Measurements from ENCODE around the gene TANC1.

The TANC1 gene

DNA sequence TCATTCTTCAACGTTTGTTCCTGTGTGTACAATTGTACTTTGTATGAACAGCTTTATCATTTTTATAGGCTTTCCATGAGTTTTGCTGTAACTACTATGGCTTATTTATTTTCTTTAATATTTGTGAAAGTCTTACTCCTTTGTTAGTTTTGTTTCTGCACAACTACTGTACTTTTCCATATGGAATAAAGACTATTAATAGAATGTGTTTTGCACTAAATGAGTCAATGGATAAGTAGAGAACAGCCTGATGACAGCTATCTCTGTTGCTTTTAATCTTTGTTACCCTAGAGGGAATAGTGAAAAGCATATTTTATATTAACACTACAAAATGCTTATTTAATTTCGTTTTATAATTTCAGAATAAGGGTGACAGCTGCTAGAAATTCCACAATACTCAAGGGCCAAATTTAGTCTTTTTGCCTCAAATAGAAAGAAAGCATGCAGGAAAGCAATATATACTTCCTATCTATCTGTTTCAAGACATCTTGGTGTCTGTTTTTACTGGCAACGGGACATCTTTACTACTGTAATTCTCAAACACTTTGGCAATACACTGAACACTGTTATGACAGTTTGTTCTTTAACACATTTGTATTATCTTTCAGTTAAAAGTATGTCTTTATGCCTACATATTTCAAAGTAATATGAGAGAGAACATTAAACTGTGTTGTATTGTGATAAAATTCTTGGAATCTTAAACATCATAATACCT lies 264.2 kb downstream of the TANC1 start:
- Histone ChIP-seq H3K27me3 (ENCODE audit: insufficient read depth, low read length) (no peaks in the 10 kb centered on the region), H3K4me1 (ENCODE audit: insufficient read depth, low read length) (no peaks in the 10 kb centered on the region; the same call in 1 of the 2 replicates), H3K36me3 (ENCODE audit: insufficient read depth, low read length) (peaks cover 23% of the 10 kb centered on the region), H3K9ac (ENCODE audit: low read depth, low read length) (no peak overlapping the region), H3K9me3 (ENCODE audit: insufficient read depth, low read depth, low read length) (no peaks in the 10 kb centered on the region), H3K27ac (ENCODE audit: low read depth, low read length) (no peak overlapping the region), H3K4me3 (ENCODE audit: low read length) (no peak overlapping the region)
- 90% methylated on average over 3 of the region's 3 CpGs for WGBS

GRCh38 chr2:159234868-159235267 lies 266.4 kb downstream of the TANC1 start:
- Histone ChIP-seq H3K9me3 (ENCODE audit: insufficient read depth, low read depth, low read length) (no peaks in the 10 kb centered on the region), H3K27me3 (ENCODE audit: insufficient read depth, low read length) (no peaks in the 10 kb centered on the region), H3K27ac (ENCODE audit: low read depth, low read length) (no peak overlapping the region), H3K36me3 (ENCODE audit: insufficient read depth, low read length) (peaks cover 14% of the 10 kb centered on the region), H3K4me1 (ENCODE audit: insufficient read depth, low read length) (no peaks in the 10 kb centered on the region), H3K4me3 (ENCODE audit: low read length) (no peak overlapping the region), H3K9ac (ENCODE audit: low read depth, low read length) (no peak overlapping the region)
- 94% methylated on average over 6 of the region's 6 CpGs for WGBS

DNA sequence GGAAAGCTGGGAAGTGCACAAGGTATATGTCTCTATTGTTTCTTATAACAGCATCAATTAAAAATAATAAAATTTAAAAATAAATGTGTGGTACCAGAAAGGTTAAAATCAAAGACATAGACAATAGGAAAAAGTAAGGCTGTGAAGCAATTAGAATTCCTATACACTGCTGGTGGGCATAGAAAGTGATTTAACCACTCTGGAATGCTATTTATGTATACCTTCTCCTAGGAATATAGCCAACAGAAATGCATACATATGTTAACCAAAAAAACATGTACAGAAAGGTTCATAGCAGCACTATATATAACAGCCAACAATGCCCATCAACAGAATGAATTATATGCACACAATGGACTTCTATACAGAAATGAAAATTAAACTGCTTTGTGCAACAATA lies 275.1 kb downstream of the TANC1 start:
- Histone ChIP-seq H3K27me3 (ENCODE audit: insufficient read depth, low read length) (no peaks in the 10 kb centered on the region), H3K4me3 (ENCODE audit: low read length) (no peak overlapping the region), H3K27ac (ENCODE audit: low read depth, low read length) (no peak overlapping the region; the same call in 1 of the 2 replicates), H3K9ac (ENCODE audit: low read depth, low read length) (no peak overlapping the region), H3K9me3 (ENCODE audit: insufficient read depth, low read depth, low read length) (no peaks in the 10 kb centered on the region), H3K4me1 (ENCODE audit: insufficient read depth, low read length) (no peaks in the 10 kb centered on the region; the same call in 1 of the 2 replicates), H3K36me3 (ENCODE audit: insufficient read depth, low read length) (peaks cover 4% of the 10 kb centered on the region; the same call in 1 of the 2 replicates)

GRCh38 chr2:159246325-159246988 lies 278.0 kb downstream of the TANC1 start:
- no peaks in the 10 kb centered on the region for H3K27me3 ChIP-seq (ENCODE audit: insufficient read depth, low read length)
- H3K4me1 ChIP-seq (ENCODE audit: insufficient read depth, low read length): no peaks in the 10 kb centered on the region; the same call in 1 of the 2 replicates
- H3K36me3 ChIP-seq (ENCODE audit: insufficient read depth, low read length): peaks cover 4% of the 10 kb centered on the region; the same call in 1 of the 2 replicates
- H3K27ac ChIP-seq (ENCODE audit: low read depth, low read length): no peak overlapping the region
- 89% methylated on average over 6 of the region's 7 CpGs for WGBS
- no peak overlapping the region for H3K4me3 ChIP-seq (ENCODE audit: low read length)
- no peak overlapping the region for H3K9ac ChIP-seq (ENCODE audit: low read depth, low read length)
- H3K9me3 ChIP-seq (ENCODE audit: insufficient read depth, low read depth, low read length): no peaks in the 10 kb centered on the region

DNA sequence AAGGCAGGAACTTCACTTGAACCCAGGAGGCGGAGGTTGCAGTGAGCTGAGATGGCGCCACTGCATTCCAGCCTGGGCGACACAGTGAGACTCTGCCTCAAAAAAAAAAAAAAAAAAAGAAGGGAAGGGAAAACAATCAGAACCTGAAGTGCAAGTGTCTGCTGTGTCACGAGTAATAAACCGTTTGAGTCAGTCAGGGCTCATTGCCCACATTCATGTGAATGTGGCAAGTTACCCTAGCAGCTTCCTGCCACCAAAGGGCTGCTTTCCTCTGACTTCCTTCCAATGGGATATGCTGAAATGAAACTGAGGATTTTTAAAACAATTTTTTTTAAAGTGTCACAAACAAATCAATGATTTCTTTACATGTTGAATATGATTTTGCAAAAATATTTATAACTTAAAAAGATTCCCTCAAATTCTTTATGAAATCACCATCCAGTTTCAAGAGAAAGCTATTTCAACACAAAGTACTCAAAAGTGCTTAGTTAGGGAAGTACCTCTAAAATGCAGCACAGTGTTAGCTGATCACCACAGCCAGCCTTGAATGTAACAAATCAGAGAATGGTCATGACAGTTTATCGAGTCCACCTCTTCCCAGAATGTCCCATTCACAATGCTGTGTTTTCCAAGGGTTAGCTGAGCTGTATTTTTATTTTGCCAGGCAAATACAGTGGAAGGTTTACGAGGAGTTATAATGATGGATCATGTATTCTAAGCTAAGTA lies 281.7 kb downstream of the TANC1 start:
- no peak overlapping the region for H3K27ac ChIP-seq (ENCODE audit: low read depth, low read length)
- H3K4me1 ChIP-seq (ENCODE audit: insufficient read depth, low read length): no peaks in the 10 kb centered on the region
- H3K9ac ChIP-seq (ENCODE audit: low read depth, low read length): no peak overlapping the region
- H3K27me3 ChIP-seq (ENCODE audit: insufficient read depth, low read length): no peaks in the 10 kb centered on the region
- 95% methylated on average over 7 of the region's 7 CpGs for WGBS
- no peaks in the 10 kb centered on the region for H3K9me3 ChIP-seq (ENCODE audit: insufficient read depth, low read depth, low read length)
- H3K36me3 ChIP-seq (ENCODE audit: insufficient read depth, low read length): peaks cover 4% of the 10 kb centered on the region; the same call in 1 of the 2 replicates
- no peak overlapping the region for H3K4me3 ChIP-seq (ENCODE audit: low read length)

- Histone ChIP-seq H3K4me3 (ENCODE audit: low read length) (no peak overlapping the region), H3K36me3 (ENCODE audit: insufficient read depth, low read length) (peaks cover 6% of the 10 kb centered on the region; the same call in 1 of the 2 replicates), H3K4me1 (ENCODE audit: insufficient read depth, low read length) (no peaks in the 10 kb centered on the region), H3K9ac (ENCODE audit: low read depth, low read length) (no peak overlapping the region), H3K9me3 (ENCODE audit: insufficient read depth, low read depth, low read length) (no peaks in the 10 kb centered on the region), H3K27ac (ENCODE audit: low read depth, low read length) (no peak overlapping the region), H3K27me3 (ENCODE audit: insufficient read depth, low read length) (no peaks in the 10 kb centered on the region)
- WGBS: 92% methylated on average over 10 of the region's 12 CpGs
Measured at GRCh38 chr2:159251296-159252173, 283.1 kb downstream of the TANC1 start.

- H3K36me3 ChIP-seq (ENCODE audit: insufficient read depth, low read length): peaks cover 6% of the 10 kb centered on the region; the same call in 1 of the 2 replicates
- 100% methylated on average over 2 of the region's 4 CpGs for WGBS
- no peaks in the 10 kb centered on the region for H3K27me3 ChIP-seq (ENCODE audit: insufficient read depth, low read length)
- H3K4me1 ChIP-seq (ENCODE audit: insufficient read depth, low read length): no peaks in the 10 kb centered on the region
- H3K9me3 ChIP-seq (ENCODE audit: insufficient read depth, low read depth, low read length): no peaks in the 10 kb centered on the region
- H3K9ac ChIP-seq (ENCODE audit: low read depth, low read length): no peak overlapping the region
- no peak overlapping the region for H3K27ac ChIP-seq (ENCODE audit: low read depth, low read length)
- no peak overlapping the region for H3K4me3 ChIP-seq (ENCODE audit: low read length)
Measured at GRCh38 chr2:159252905-159253304, 284.5 kb downstream of the TANC1 start.

DNA sequence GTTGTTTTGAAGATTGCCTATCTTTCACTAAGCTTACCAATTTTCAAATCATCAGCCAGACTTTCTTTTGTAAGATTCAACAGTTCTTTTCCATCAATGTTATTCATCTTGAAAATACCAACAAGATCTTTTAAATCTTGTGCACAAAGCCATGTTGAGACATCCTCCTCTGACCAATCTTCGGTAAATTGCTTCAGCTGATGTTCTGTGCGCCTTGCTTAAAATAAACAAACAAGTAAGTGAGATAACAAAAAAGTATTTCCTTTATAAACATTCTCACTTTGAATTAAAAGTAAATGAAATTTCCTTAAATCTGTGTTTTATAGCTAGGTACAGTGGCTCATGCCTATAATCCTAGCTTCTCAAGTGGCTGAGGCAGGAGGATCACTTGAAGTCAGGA lies 287.7 kb downstream of the TANC1 start:
- Histone ChIP-seq H3K27me3 (ENCODE audit: insufficient read depth, low read length) (no peaks in the 10 kb centered on the region), H3K4me1 (ENCODE audit: insufficient read depth, low read length) (no peaks in the 10 kb centered on the region), H3K9ac (ENCODE audit: low read depth, low read length) (no peak overlapping the region), H3K4me3 (ENCODE audit: low read length) (no peak overlapping the region), H3K9me3 (ENCODE audit: insufficient read depth, low read depth, low read length) (no peaks in the 10 kb centered on the region), H3K27ac (ENCODE audit: low read depth, low read length) (no peak overlapping the region), H3K36me3 (ENCODE audit: insufficient read depth, low read length) (peaks cover 6% of the 10 kb centered on the region; the same call in 1 of the 2 replicates)
- WGBS: 100% methylated on average over 1 of the region's 2 CpGs

- Histone ChIP-seq H3K9me3 (ENCODE audit: insufficient read depth, low read depth, low read length) (no peaks in the 10 kb centered on the region), H3K4me1 (ENCODE audit: insufficient read depth, low read length) (no peaks in the 10 kb centered on the region), H3K4me3 (ENCODE audit: low read length) (no peak overlapping the region), H3K9ac (ENCODE audit: low read depth, low read length) (no peak overlapping the region), H3K36me3 (ENCODE audit: insufficient read depth, low read length) (no peaks in the 10 kb centered on the region), H3K27ac (ENCODE audit: low read depth, low read length) (no peak overlapping the region), H3K27me3 (ENCODE audit: insufficient read depth, low read length) (no peaks in the 10 kb centered on the region)
- WGBS: 94% methylated on average over 6 of the region's 6 CpGs
Measured at GRCh38 chr2:159262226-159262625, 293.8 kb downstream of the TANC1 start.

DNA sequence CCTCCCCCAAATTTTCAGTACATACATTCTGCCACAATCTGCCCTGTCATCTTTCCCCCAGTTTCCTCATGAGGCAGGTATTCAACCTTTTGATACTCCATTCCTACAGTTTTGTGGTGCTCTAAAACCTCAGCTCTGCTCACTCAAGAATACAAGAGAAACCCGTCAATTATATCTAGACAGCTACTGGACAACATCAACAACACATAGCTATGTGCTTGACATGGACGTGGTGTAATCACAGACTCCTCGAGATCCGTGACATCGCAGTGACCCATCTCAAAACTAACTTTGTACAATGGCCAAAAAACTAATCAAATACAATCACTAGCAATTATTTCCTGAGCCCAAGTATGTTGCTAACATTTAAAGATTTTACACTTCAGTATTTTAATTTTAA lies 294.5 kb downstream of the TANC1 start:
- H3K27ac ChIP-seq (ENCODE audit: low read depth, low read length): no peak overlapping the region
- no peak overlapping the region for H3K4me3 ChIP-seq (ENCODE audit: low read length)
- H3K27me3 ChIP-seq (ENCODE audit: insufficient read depth, low read length): no peaks in the 10 kb centered on the region
- H3K9me3 ChIP-seq (ENCODE audit: insufficient read depth, low read depth, low read length): no peaks in the 10 kb centered on the region
- no peaks in the 10 kb centered on the region for H3K4me1 ChIP-seq (ENCODE audit: insufficient read depth, low read length)
- WGBS: 95% methylated on average over 5 of the region's 5 CpGs
- no peak overlapping the region for H3K9ac ChIP-seq (ENCODE audit: low read depth, low read length)
- H3K36me3 ChIP-seq (ENCODE audit: insufficient read depth, low read length): no peaks in the 10 kb centered on the region

Measured in HUES64 (cell line).